Sigmoid colon (tissue), 4 donors: ENCODE results near the gene PRMT1.

Source experiments
- CTCF ChIP-seq, 4 experiments: fragments of 450-650 bp in 3 of 4; fragments of 200-600 bp in 1 of 4; IDR thresholded peaks; one replicate each; pipeline ENCODE4 v1.5.1; 2016 to 2019; ENCODE audit warnings: antibody characterized with exemption in 4 of 4, mild to moderate bottlenecking in 3 of 4, moderate library complexity in 2 of 4
- EP300 ChIP-seq, 4 donors: sonication (generic); formaldehyde crosslinking; IDR thresholded peaks; one replicate each; pipeline ENCODE4 v1.6.1; 2017; ENCODE audit warnings: antibody characterized with exemption in 4 of 4
- POLR2A ChIP-seq, 2 donors: fragments of 450-650 bp; IDR thresholded peaks; one replicate each; pipeline ENCODE4 v1.6.1; 2016; ENCODE audit warnings: antibody characterized with exemption in 2 of 2, mild to moderate bottlenecking in 2 of 2, moderate library complexity in 2 of 2
- POLR2AphosphoS5 ChIP-seq, 4 donors: sonication (generic); formaldehyde crosslinking; IDR thresholded peaks; one replicate each; pipeline ENCODE4 v1.6.1; 2017; ENCODE audit warnings: antibody characterized with exemption in 4 of 4

GRCh38 chr19:49696115-49696514, 19.0 kb downstream of the PRMT1 start:
- no peak for TF ChIP-seq CTCF (IDR thresholded peaks at IDR 0.05)
- TF ChIP-seq POLR2A (IDR thresholded peaks at IDR 0.05): no peak
- TF ChIP-seq EP300 (IDR thresholded peaks at IDR 0.05): no peak
- TF ChIP-seq POLR2AphosphoS5 (IDR thresholded peaks at IDR 0.05): no peak
